ENCODE data around the gene HOXB5. TPM values are rescaled to one million over a fixed set of nuclear protein-coding genes. Genes with fewer than 3 reads are reported as not detected.
A peak's percentile ranks its signal among the peaks of the same experiment; 100 is the strongest.

Gene HOXB5
- total and polyA plus RNA-seq, 10 of the 15 experiments (the other 5 are each of a cell fraction or from before 2014, with no cell fraction given), result not detected

GRCh38 chr17:48631693-48632578 lies 38.4 kb upstream of the HOXB5 start:
- Histone ChIP-seq H3K4me3 (no peak overlapping the region), H4K20me1 (ENCODE audit: control insufficient read depth, insufficient read depth) (no peaks in the 10 kb centered on the region), H3K79me2 (ENCODE audit: control insufficient read depth, insufficient read depth, low read length) (no peaks in the 10 kb centered on the region), H3K4me2 (ENCODE audit: control insufficient read depth, insufficient read depth) (peak overlapping the region; percentile 46), H3K27me3 (replicated peaks in 1 of 2; ENCODE audit: control insufficient read depth in 2 of 2, insufficient read depth in 2 of 2, low read length in 1 of 2) (peaks cover 15 to 20% of the 10 kb centered on the region in 2 experiments), H2AFZ (ENCODE audit: control insufficient read depth, low read depth, low read length) (no peak overlapping the region), H3K36me3 (ENCODE audit: control insufficient read depth in 2 of 2, insufficient read depth in 2 of 2, low read length in 1 of 2) (no peaks in the 10 kb centered on the region; a peak in 1 of 4 replicates), H3K4me1 (ENCODE audit: control insufficient read depth, insufficient read depth, low read length) (peaks cover 17% of the 10 kb centered on the region), H3K9me3 (replicated peaks; ENCODE audit: control insufficient read depth, insufficient read depth, low read length) (no peaks in the 10 kb centered on the region), H3K9ac (ENCODE audit: control insufficient read depth, insufficient read depth, low read length) (no peak overlapping the region), H3K27ac (ENCODE audit: control insufficient read depth, insufficient read depth) (no peak overlapping the region)
- 43% methylated on average over 7 of the region's 7 CpGs for WGBS (ENCODE audit: insufficient coverage, insufficient replicate concordance, low lambda C conversion rate, missing lambda C conversion rate)
- DNase-seq (ENCODE audit: low read depth, low spot score) (no peak), FAIRE-seq (peak; percentile 35), ATAC-seq (peak; percentile 75)
- SMC1A ChIA-PET (ENCODE audit: uncharacterized antibody, unreplicated experiment), result interaction anchor here (0.7 to 1.4 kb wide), 4 partner anchors 23 to 247 kb away, joined by 3 to 4 read pairs (median 3); no protein-coding TSS in a partner anchor
- CTCF ChIA-PET, result interaction anchor here (0.9 to 1.5 kb wide), 4 partner anchors 8 to 47 kb away, joined by 3 to 6 read pairs (median 3); no protein-coding TSS in a partner anchor
- in situ Hi-C loops (cut with MboI) (no loop called here), intact Hi-C loops (cut with micrococcal nuclease; ENCODE audit: unreplicated experiment) (no loop called here)
- TF ChIP-seq JUNB (IDR thresholded peaks at IDR 0.05), result peak; percentile 68
- TF ChIP-seq IRF4 (IDR thresholded peaks at IDR 0.05; ENCODE audit: low read depth, low read length), result peak; percentile 91
- TF ChIP-seq RUNX3 (IDR thresholded peaks at IDR 0.05; ENCODE audit: low read length), result peak; percentile 67
- no peak for TF ChIP-seq HCFC1 (IDR thresholded peaks at IDR 0.05; ENCODE audit: low read length)
- TF ChIP-seq FOS (IDR thresholded peaks at IDR 0.05; ENCODE audit: borderline replicate concordance, extremely low read depth, insufficient read length), result no peak
- TF ChIP-seq LARP7 (IDR thresholded peaks at IDR 0.05), result no peak
- peak; percentile 47; the same call in 1 of the 2 replicates for TF ChIP-seq TBL1XR1 (IDR thresholded peaks at IDR 0.05; ENCODE audit: low read depth, low read length)
- peak; percentile 28; the same call in 1 of the 2 replicates for TF ChIP-seq PAX5 (IDR thresholded peaks at IDR 0.05; ENCODE audit: borderline replicate concordance, low read depth, low read length)
- TF ChIP-seq IKZF2 (IDR thresholded peaks at IDR 0.05), result peak; percentile 21 to 28; a peak in 2 of 4 replicates
- TF ChIP-seq MEF2A (IDR thresholded peaks at IDR 0.05; ENCODE audit: insufficient read depth, low read depth, low read length), result 0 out of 2 replicates have a peak, but pooled peaks have one; percentile 37
- RAD21 ChIA-PET (ENCODE audit: unreplicated experiment), result interaction anchor here (0.6 to 1.2 kb wide), 2 partner anchors 144 to 503 kb away, joined by 3 read pairs; no protein-coding TSS in a partner anchor
- POLR2A ChIA-PET, result interaction anchor here (0.6 kb wide), 2 partner anchors 20 to 693 kb away, joined by 3 to 6 read pairs; no protein-coding TSS in a partner anchor
- no TSS peak for BruUV-seq (replicated peaks)

Data from GM12878 (cell line).